H1 (cell line): ENCODE data around the gene PPP1R2. TPM values are rescaled to one million over a fixed set of nuclear protein-coding genes. Genes with fewer than 3 reads are reported as not detected.

Experiments
- CTCF ChIA-PET: fragments of 300-600 bp; sonication (Branson Sonifier 250); formaldehyde crosslinking; loops from one replicate; lab custom pipeline; 2021; ENCODE audit not compliant: partially characterized antibody; lab: Charles Lee
- POLR2A ChIA-PET: fragments of 300-600 bp; sonication (Branson Sonifier 250); formaldehyde crosslinking; loops from one replicate; lab custom pipeline; 2021; ENCODE audit warnings: inconsistent platforms; ENCODE audit not compliant: partially characterized antibody; lab: Charles Lee
- DNase-seq, 2 experiments: peaks; one replicate each; pipeline versions ENCODE4 v3.0.0 to v3.0.0-alpha.2; 2010 to 2022; ENCODE audit warnings: low spot score in 2 of 2, low read depth in 1 of 2, mixed read lengths in 1 of 2
- FAIRE-seq: peaks from 2 replicates; lab custom pipeline; 2011; peaks lifted over from hg19 to GRCh38; lab: Jason Lieb, UNC
- H2AFZ ChIP-seq: 2 replicates; pipeline ENCODE4 v1.8.1; 2012; ENCODE audit warnings: low read length, inconsistent platforms
- H2AK5ac ChIP-seq: 2 replicates; pipeline ENCODE4 v1.6.1; 2013; ENCODE audit warnings: low read depth, low read length
- H2BK120ac ChIP-seq: replicated peaks from 2 replicates; pipeline ENCODE3; 2013; ENCODE audit warnings: low read depth, low read length, inconsistent platforms
- H2BK12ac ChIP-seq: 2 replicates; pipeline ENCODE4 v1.6.1; 2013; ENCODE audit warnings: low read depth, low read length
- H2BK15ac ChIP-seq: 2 replicates; pipeline ENCODE4 v1.6.1; 2013; ENCODE audit warnings: low read length
- H2BK20ac ChIP-seq: 2 replicates; pipeline ENCODE4 v1.6.1; 2013; ENCODE audit warnings: low read length
- H2BK5ac ChIP-seq: 2 replicates; pipeline ENCODE4 v1.6.1; 2013; ENCODE audit warnings: low read depth, low read length
- H3K14ac ChIP-seq: 2 replicates; pipeline ENCODE4 v1.6.1; 2013; ENCODE audit warnings: inconsistent platforms; ENCODE audit not compliant: insufficient read length
- H3K18ac ChIP-seq: 2 replicates; pipeline ENCODE4 v1.6.1; 2013; ENCODE audit warnings: low read length; ENCODE audit errors: extremely low read depth
- H3K23ac ChIP-seq: 2 replicates; pipeline ENCODE4 v1.6.1; 2013; ENCODE audit warnings: inconsistent platforms; ENCODE audit not compliant: insufficient read length
- H3K23me2 ChIP-seq: 2 replicates; pipeline ENCODE4 v1.6.1; 2013; ENCODE audit warnings: low read depth, low read length
- H3K27ac ChIP-seq: 2 replicates; pipeline ENCODE4 v1.6.1; 2011; ENCODE audit warnings: low read depth, low read length, inconsistent platforms
- H3K27me3 ChIP-seq, 4 experiments: replicated peaks in 1 of 4; 1 replicate in 1 of 4; 2 replicates in 3 of 4; pipeline versions ENCODE4 v1.6.1 to v1.8.1; 2011 to 2013; ENCODE audit warnings: low read length in 3 of 4, mild to moderate bottlenecking in 3 of 4, inconsistent platforms in 2 of 4, mixed read lengths in 2 of 4, moderate library complexity in 1 of 4; ENCODE audit not compliant: control insufficient read depth in 3 of 4, insufficient read depth in 3 of 4; ENCODE audit errors: extremely low read depth in 1 of 4
- H3K36me3 ChIP-seq, 4 experiments: 2 replicates each; pipeline versions ENCODE4 v1.6.1 to v1.8.1; 2011 to 2013; ENCODE audit warnings: mild to moderate bottlenecking in 4 of 4, low read length in 3 of 4, moderate library complexity in 2 of 4, control low read depth in 1 of 4, inconsistent platforms in 1 of 4; ENCODE audit not compliant: insufficient read depth in 4 of 4, control insufficient read depth in 2 of 4
- H3K4ac ChIP-seq: replicated peaks from 2 replicates; pipeline ENCODE3; 2013; ENCODE audit warnings: low read length, low read depth, mixed read lengths, inconsistent platforms; ENCODE audit not compliant: insufficient read length
- H3K4me1 ChIP-seq, 4 experiments: replicated peaks in 1 of 4; 1 replicate in 1 of 4; 2 replicates in 3 of 4; pipeline versions ENCODE4 v1.6.1 to v1.8.1; 2011 to 2013; ENCODE audit warnings: low read length in 3 of 4, inconsistent platforms in 2 of 4, mixed read lengths in 1 of 4; ENCODE audit not compliant: insufficient read depth in 4 of 4, control insufficient read depth in 3 of 4
- H3K4me2 ChIP-seq, 2 experiments: 2 replicates each; pipeline versions ENCODE4 v1.6.1 to v1.8.1; 2011 to 2013; ENCODE audit warnings: low read depth in 2 of 2, low read length in 2 of 2, control low read depth in 1 of 2, inconsistent platforms in 1 of 2, mild to moderate bottlenecking in 1 of 2; ENCODE audit not compliant: insufficient read depth in 1 of 2
- H3K4me3 ChIP-seq, 4 experiments: fragments of 200-600, 300-600 bp in 1 of 4; sonication (generic), shearing (Covaris generic), sonication (Bioruptor Twin) in 1 of 4; 2 replicates each; pipeline versions ENCODE4 v1.5.1 to v1.8.1; 2011 to 2016; ENCODE audit warnings: low read length in 4 of 4, low read depth in 3 of 4, control low read depth in 2 of 4, inconsistent platforms in 2 of 4, mild to moderate bottlenecking in 2 of 4, mixed read lengths in 1 of 4, moderate library complexity in 1 of 4; ENCODE audit not compliant: insufficient read depth in 2 of 4; ENCODE audit errors: extremely low read depth in 1 of 4
- H3K56ac ChIP-seq: replicated peaks from 2 replicates; pipeline ENCODE3; 2013; ENCODE audit warnings: low read depth, mild to moderate bottlenecking, mixed read lengths, low read length, inconsistent platforms; ENCODE audit not compliant: insufficient read length
- H3K79me1 ChIP-seq: 2 replicates; pipeline ENCODE4 v1.6.1; 2013; ENCODE audit warnings: low read depth, low read length, control low read depth
- H3K79me2 ChIP-seq, 2 experiments: 2 replicates each; pipeline versions ENCODE4 v1.6.1 to v1.8.1; 2012 to 2013; ENCODE audit warnings: low read length in 2 of 2, mild to moderate bottlenecking in 2 of 2, inconsistent platforms in 1 of 2; ENCODE audit not compliant: insufficient read depth in 2 of 2, control insufficient read depth in 1 of 2
- H3K9ac ChIP-seq, 4 experiments: replicated peaks in 1 of 4; 1 replicate in 1 of 4; 2 replicates in 3 of 4; pipeline versions ENCODE4 v1.6.1 to v1.8.1; 2011 to 2013; ENCODE audit warnings: low read depth in 3 of 4, low read length in 3 of 4, control low read depth in 2 of 4, mild to moderate bottlenecking in 2 of 4, moderate library complexity in 2 of 4, inconsistent platforms in 1 of 4; ENCODE audit errors: extremely low read depth in 1 of 4
- H3K9me3 ChIP-seq, 2 experiments: 2 replicates each; pipeline versions ENCODE4 v1.6.1 to v1.8.1; 2012 to 2013; ENCODE audit warnings: mild to moderate bottlenecking in 2 of 2, moderate library complexity in 2 of 2, control low read depth in 1 of 2, inconsistent platforms in 1 of 2, low read depth in 1 of 2, low read length in 1 of 2, mixed read lengths in 1 of 2; ENCODE audit not compliant: insufficient read depth in 2 of 2
- H4K20me1 ChIP-seq, 2 experiments: replicated peaks in 1 of 2; 2 replicates each; pipeline versions ENCODE3 to v1.8.1; 2011 to 2013; ENCODE audit warnings: inconsistent platforms in 2 of 2, low read length in 2 of 2, mild to moderate bottlenecking in 1 of 2; ENCODE audit not compliant: insufficient read depth in 2 of 2, control insufficient read depth in 1 of 2
- H4K5ac ChIP-seq: 2 replicates; pipeline ENCODE4 v1.6.1; 2013; ENCODE audit warnings: low read length, low read depth, mixed read lengths, inconsistent platforms; ENCODE audit not compliant: insufficient read length
- H4K8ac ChIP-seq: 2 replicates; pipeline ENCODE4 v1.8.0; 2013; ENCODE audit warnings: mild to moderate bottlenecking, moderate library complexity, low read length, inconsistent platforms; ENCODE audit not compliant: insufficient read depth; ENCODE audit errors: extremely low read depth
- H4K91ac ChIP-seq: replicated peaks from 2 replicates; pipeline ENCODE3; 2013; ENCODE audit warnings: low read length, mixed read lengths, inconsistent platforms; ENCODE audit not compliant: insufficient read length
- TEAD4 ChIP-seq: IDR thresholded peaks from 2 replicates; pipeline ENCODE4 v1.6.1; 2012; ENCODE audit warnings: low read depth, low read length, inconsistent platforms, mixed read lengths
- WGBS, 2 experiments: shearing (Covaris generic) in 1 of 2; methylation state at CpG; one replicate each; pipeline versions ENCODE4 v1.1.6 to v1.1.7; 2013 to 2015; ENCODE audit warnings: low lambda C conversion rate in 2 of 2, mixed read lengths in 2 of 2, inconsistent platforms in 1 of 2, low coverage in 1 of 2, missing lambda C conversion rate in 1 of 2; ENCODE audit not compliant: insufficient replicate concordance in 2 of 2, insufficient coverage in 1 of 2, insufficient read length in 1 of 2; ENCODE audit errors: extremely low coverage in 1 of 2, missing lambda C conversion rate in 1 of 2; 5-methylcytosine and 5-hydroxymethylcytosine counted together
- polyA plus RNA-seq, 7 experiments: library from polyadenylated mRNA; depleted of rRNA in 3 of 7; stranded (reverse) in 5 of 7; unstranded in 2 of 7; fragments of >200 nt in 5 of 7; fragments of 200-250 nt in 2 of 7; gene quantifications; 1 replicate in 5 of 7; 2 replicates in 1 of 7; 4 replicates in 1 of 7; pipeline versions ENCODE4 v1.2.1 to v1.2.3, GENCODE V29; 2011 to 2013; ENCODE audit warnings: missing spikeins in 2 of 7, mixed read lengths in 2 of 7
- total RNA-seq: library from RNA; stranded (reverse); fragmentation: NEBNext Ultra II Directional; extraction: Animal tissue kit (Norgen Biotek cat#: 25700); gene quantifications from 2 replicates; pipeline ENCODE4 v1.2.1, GENCODE V29; 2021

The PPP1R2 gene
- total and polyA plus RNA-seq, 2 of the 8 experiments (the other 6 are each of a cell fraction or from before 2014, with no cell fraction given), result 14.0 to 26.5 TPM

GRCh38 chr3:195526492-195526891 is 16.6 kb downstream of the PPP1R2 start:
- H3K79me1 ChIP-seq, result no peaks in the 10 kb centered on the region; the same call in 1 of the 2 replicates
- no peaks in the 10 kb centered on the region for H3K4me1 ChIP-seq
- no peaks in the 10 kb centered on the region for H3K9me3 ChIP-seq
- H4K5ac ChIP-seq, result no peak overlapping the region
- DNase-seq, result no peak
- H2BK5ac ChIP-seq, result no peak overlapping the region
- H3K23me2 ChIP-seq, result no peaks in the 10 kb centered on the region
- TF ChIP-seq TEAD4, result no peak
- ChIA-PET POLR2A (interaction anchor here (1.1 kb wide), 1 partner anchor 253 kb away, joined by 3 read pairs; no protein-coding TSS in a partner anchor), CTCF (interaction anchor here (0.6 to 5.9 kb wide), 4 partner anchors 9 to 332 kb away, joined by 3 to 65 read pairs (median 4); partner anchors contain the start of gene XXYLT1)
- no peak for FAIRE-seq
- no peak overlapping the region for H3K23ac ChIP-seq
- no peak overlapping the region for H3K18ac ChIP-seq
- no peak overlapping the region for H2BK120ac ChIP-seq
- H3K56ac ChIP-seq, result no peak overlapping the region
- H3K4ac ChIP-seq, result no peak overlapping the region
- H4K91ac ChIP-seq, result no peak overlapping the region
- no peak overlapping the region for H2BK20ac ChIP-seq
- H3K27me3 ChIP-seq, result no peaks in the 10 kb centered on the region
- H3K9ac ChIP-seq, result no peak overlapping the region
- no peak overlapping the region for H3K4me3 ChIP-seq
- H4K8ac ChIP-seq, result no peak overlapping the region
- H2BK15ac ChIP-seq, result no peak overlapping the region
- no peaks in the 10 kb centered on the region for H4K20me1 ChIP-seq
- H3K27ac ChIP-seq, result no peak overlapping the region
- no peak overlapping the region for H2AFZ ChIP-seq
- no peak overlapping the region for H3K14ac ChIP-seq
- H3K79me2 ChIP-seq, result no peaks in the 10 kb centered on the region
- H3K36me3 ChIP-seq, result no peaks in the 10 kb centered on the region; a peak in 2 of 8 replicates
- no peak overlapping the region for H3K4me2 ChIP-seq
- no peak overlapping the region for H2AK5ac ChIP-seq
- H2BK12ac ChIP-seq, result no peak overlapping the region
- WGBS, 2 experiments, result 93% methylated on average over 4 of the region's 4 CpGs; no CpG with 5 or more reads in 1 of the 2 experiments
